ENCODE data around the gene BSDC1.
"Not testable (repeated sequence)": the region's sequence is repeated elsewhere in the genome, so short reads cannot be mapped to it uniquely, and the experiment has no call there.

BSDC1 gene

GRCh38 chr1:32358435-32358834 is 35.8 kb downstream of the BSDC1 start:
- DNase-seq (ENCODE audit: low read depth) = no peak

- DNase-seq (ENCODE audit: low read depth) = no peak
Observed at GRCh38 chr1:32357614-32358013, 36.6 kb downstream of the BSDC1 start.

- DNase-seq (ENCODE audit: low read depth) = no peak
Observed at GRCh38 chr1:32356478-32356877, 37.8 kb downstream of the BSDC1 start.

- not testable (repeated sequence) for DNase-seq (ENCODE audit: low read depth)
Observed at GRCh38 chr1:32355778-32356177, 38.5 kb downstream of the BSDC1 start.

- no peak for DNase-seq (ENCODE audit: low read depth)
Observed at GRCh38 chr1:32353886-32354570, 40.2 kb downstream of the BSDC1 start.

- DNase-seq (ENCODE audit: low read depth) = no peak
Observed at GRCh38 chr1:32353431-32353830, 40.8 kb downstream of the BSDC1 start.

GRCh38 chr1:32352831-32353383 is 41.3 kb downstream of the BSDC1 start:
- DNase-seq (ENCODE audit: low read depth) = no peak

GRCh38 chr1:32352239-32352745 is 41.9 kb downstream of the BSDC1 start:
- DNase-seq (ENCODE audit: low read depth) = no peak

- DNase-seq (ENCODE audit: low read depth) = peak; percentile 79
Observed at GRCh38 chr1:32351399-32352238, 42.6 kb downstream of the BSDC1 start.

GRCh38 chr1:32350785-32351398 is 43.3 kb downstream of the BSDC1 start:
- peak; percentile 69 for DNase-seq (ENCODE audit: low read depth)

GRCh38 chr1:32349211-32349708 is 45.0 kb downstream of the BSDC1 start:
- no peak for DNase-seq (ENCODE audit: low read depth)

GRCh38 chr1:32346532-32347157 is 47.6 kb downstream of the BSDC1 start:
- no peak for DNase-seq (ENCODE audit: low read depth)

- DNase-seq (ENCODE audit: low read depth) = no peak
Observed at GRCh38 chr1:32345289-32345827, 48.9 kb downstream of the BSDC1 start.

GRCh38 chr1:32342704-32343103 is 51.5 kb downstream of the BSDC1 start:
- DNase-seq (ENCODE audit: low read depth) = no peak

GRCh38 chr1:32341971-32342370 is 52.3 kb downstream of the BSDC1 start:
- no peak for DNase-seq (ENCODE audit: low read depth)

GRCh38 chr1:32341186-32341757 is 53.0 kb downstream of the BSDC1 start:
- no peak for DNase-seq (ENCODE audit: low read depth)

- no peak for DNase-seq (ENCODE audit: low read depth)
Observed at GRCh38 chr1:32339363-32339978, 54.8 kb downstream of the BSDC1 start.

- DNase-seq (ENCODE audit: low read depth) = no peak
Observed at GRCh38 chr1:32338637-32339145, 55.5 kb downstream of the BSDC1 start.

GRCh38 chr1:32337855-32338636 is 56.2 kb downstream of the BSDC1 start:
- DNase-seq (ENCODE audit: low read depth) = no peak
